ENCODE measurements around the gene PLP2.

Gene PLP2

GRCh38 chrX:49190821-49191573 is 19.3 kb downstream of the PLP2 start:
- peak; percentile 91 for FAIRE-seq
- TF ChIP-seq TAF1 (IDR thresholded peaks at IDR 0.05; ENCODE audit: borderline replicate concordance, low read depth, low read length): peak; percentile 44; the same call in 1 of the 2 replicates
- peak; percentile 61; the same call in 1 of the 2 replicates for TF ChIP-seq POLR2A (IDR thresholded peaks at IDR 0.05; ENCODE audit: low read depth, low read length)
- TF ChIP-seq POLR2AphosphoS5 (IDR thresholded peaks at IDR 0.05; ENCODE audit: low read depth, low read length): 0 out of 2 replicates have a peak, but pooled peaks have one; percentile 22
- DNase-seq (ENCODE audit: insufficient read length): peak; percentile 68

GRCh38 chrX:49191574-49192011 is 19.9 kb downstream of the PLP2 start:
- DNase-seq (ENCODE audit: insufficient read length): no peak
- FAIRE-seq: no peak
- TF ChIP-seq POLR2A (IDR thresholded peaks at IDR 0.05; ENCODE audit: low read depth, low read length) (no peak), TAF1 (IDR thresholded peaks at IDR 0.05; ENCODE audit: borderline replicate concordance, low read depth, low read length) (no peak), POLR2AphosphoS5 (IDR thresholded peaks at IDR 0.05; ENCODE audit: low read depth, low read length) (no peak)

- no peak for DNase-seq (ENCODE audit: insufficient read length)
- no peak for TF ChIP-seq POLR2A (IDR thresholded peaks at IDR 0.05; ENCODE audit: low read depth, low read length)
- no peak for TF ChIP-seq TAF1 (IDR thresholded peaks at IDR 0.05; ENCODE audit: borderline replicate concordance, low read depth, low read length)
- TF ChIP-seq POLR2AphosphoS5 (IDR thresholded peaks at IDR 0.05; ENCODE audit: low read depth, low read length): no peak
- FAIRE-seq: no peak
These were observed 21.1 kb downstream of the PLP2 start for GRCh38 chrX:49192722-49193328.

GRCh38 chrX:49193542-49193964 is 21.9 kb downstream of the PLP2 start:
- DNase-seq (ENCODE audit: insufficient read length): no peak
- TF ChIP-seq POLR2A (IDR thresholded peaks at IDR 0.05; ENCODE audit: low read depth, low read length): no peak
- no peak for TF ChIP-seq TAF1 (IDR thresholded peaks at IDR 0.05; ENCODE audit: borderline replicate concordance, low read depth, low read length)
- TF ChIP-seq POLR2AphosphoS5 (IDR thresholded peaks at IDR 0.05; ENCODE audit: low read depth, low read length): no peak
- FAIRE-seq: no peak

- FAIRE-seq (no peak), DNase-seq (ENCODE audit: insufficient read length) (no peak)
- TF ChIP-seq POLR2A (IDR thresholded peaks at IDR 0.05; ENCODE audit: low read depth, low read length) (no peak), TAF1 (IDR thresholded peaks at IDR 0.05; ENCODE audit: borderline replicate concordance, low read depth, low read length) (no peak), POLR2AphosphoS5 (IDR thresholded peaks at IDR 0.05; ENCODE audit: low read depth, low read length) (no peak)
These were observed 25.9 kb downstream of the PLP2 start for GRCh38 chrX:49197543-49198087.

- TF ChIP-seq TAF1 (IDR thresholded peaks at IDR 0.05; ENCODE audit: borderline replicate concordance, low read depth, low read length) (no peak), POLR2AphosphoS5 (IDR thresholded peaks at IDR 0.05; ENCODE audit: low read depth, low read length) (no peak), POLR2A (IDR thresholded peaks at IDR 0.05; ENCODE audit: low read depth, low read length) (no peak)
- DNase-seq (ENCODE audit: insufficient read length): no peak
- FAIRE-seq: no peak
These were observed 27.0 kb downstream of the PLP2 start for GRCh38 chrX:49198540-49199314.

GRCh38 chrX:49199315-49199595 is 27.6 kb downstream of the PLP2 start:
- DNase-seq (ENCODE audit: insufficient read length) (no peak), FAIRE-seq (no peak)
- TF ChIP-seq TAF1 (IDR thresholded peaks at IDR 0.05; ENCODE audit: borderline replicate concordance, low read depth, low read length): no peak

GRCh38 chrX:49199906-49200771 is 28.4 kb downstream of the PLP2 start, which contains the start of gene SYP:
SYP (minus strand) TSS chrX:49200193; CDS start chrX:49200186, 7 bp downstream.
- DNase-seq (ENCODE audit: insufficient read length) (peak; percentile 88), FAIRE-seq (peak; percentile 78)
- no peak for TF ChIP-seq TAF1 (IDR thresholded peaks at IDR 0.05; ENCODE audit: borderline replicate concordance, low read depth, low read length)
- peak; percentile 66 for TF ChIP-seq POLR2AphosphoS5 (IDR thresholded peaks at IDR 0.05; ENCODE audit: low read depth, low read length)
- TF ChIP-seq POLR2A (IDR thresholded peaks at IDR 0.05; ENCODE audit: low read depth, low read length): peak; percentile 76; the same call in 1 of the 2 replicates

GRCh38 chrX:49202022-49202421 is 30.3 kb downstream of the PLP2 start:
- FAIRE-seq (peak; percentile 9), DNase-seq (ENCODE audit: insufficient read length) (no peak)
- TF ChIP-seq TAF1 (IDR thresholded peaks at IDR 0.05; ENCODE audit: borderline replicate concordance, low read depth, low read length) (no peak), POLR2A (IDR thresholded peaks at IDR 0.05; ENCODE audit: low read depth, low read length) (no peak), POLR2AphosphoS5 (IDR thresholded peaks at IDR 0.05; ENCODE audit: low read depth, low read length) (no peak)

- FAIRE-seq (no peak), DNase-seq (ENCODE audit: insufficient read length) (no peak)
- no peak for TF ChIP-seq POLR2A (IDR thresholded peaks at IDR 0.05; ENCODE audit: low read depth, low read length)
- no peak for TF ChIP-seq TAF1 (IDR thresholded peaks at IDR 0.05; ENCODE audit: borderline replicate concordance, low read depth, low read length)
- TF ChIP-seq POLR2AphosphoS5 (IDR thresholded peaks at IDR 0.05; ENCODE audit: low read depth, low read length): no peak
These were observed 31.8 kb downstream of the PLP2 start for GRCh38 chrX:49203536-49203935.
